Measurements from ENCODE around the gene KRT14. TPM values are rescaled to one million over a fixed set of nuclear protein-coding genes. Genes with fewer than 3 reads are reported as not detected.
"Not testable (repeated sequence)": the region's sequence is repeated elsewhere in the genome, so short reads cannot be mapped to it uniquely, and the experiment has no call there.

Gene KRT14
- total and polyA plus RNA-seq, 5 experiments from 2014 or later, result not detected

DNA sequence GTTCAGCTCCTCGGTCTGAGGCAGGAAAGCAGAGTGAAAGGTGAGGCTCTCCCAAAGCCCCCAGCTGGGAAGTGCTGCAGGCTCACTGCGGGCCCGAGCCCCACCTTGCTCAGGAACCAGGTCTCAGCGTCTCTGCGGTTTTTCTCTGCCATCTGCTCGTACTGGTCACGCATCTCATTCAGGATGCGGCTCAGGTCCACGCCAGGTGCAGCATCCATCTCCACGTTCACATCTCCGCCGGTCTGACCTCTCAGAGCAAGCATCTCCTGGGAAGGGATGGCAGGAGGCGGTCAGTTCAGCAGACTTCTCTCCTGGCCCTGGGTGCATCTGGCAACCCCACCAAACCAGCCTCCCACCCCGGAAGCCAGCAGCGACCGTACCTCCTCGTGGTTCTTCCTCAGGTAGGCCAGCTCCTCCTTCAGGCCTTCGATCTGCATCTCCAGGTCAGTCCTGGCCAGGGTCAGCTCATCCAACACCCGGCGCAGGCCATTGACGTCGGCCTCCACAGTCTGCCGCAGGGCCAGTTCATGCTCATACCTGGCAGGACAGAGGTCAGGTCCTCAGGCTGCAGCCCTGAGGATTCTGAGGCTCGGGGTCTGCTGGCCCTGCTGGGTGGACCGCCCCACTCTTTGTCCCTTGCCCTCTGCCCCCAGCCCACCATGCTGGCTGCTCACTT is 24.4 kb upstream of the KRT14 start:
- peaks cover 7 to 15% (median 8%) of the 10 kb centered on the region in 3 donors for H3K36me3 Mint-ChIP-seq
- no peak for ATAC-seq
- DNase-seq, result peak in 1 of 10 donors; percentile 44
- H3K4me3 Mint-ChIP-seq, result no peak overlapping the region
- H3K27me3 Mint-ChIP-seq, result peaks cover 5 to 42% (median 28%) of the 10 kb centered on the region in 5 donors
- H3K27ac Mint-ChIP-seq, result peak overlapping the region in 2 of 10 donors; percentile 29 to 38
- POLR2A ChIA-PET, result no interaction called here
- H3K4me1 Mint-ChIP-seq, result peaks cover 0 to 1% (median 0%) of the 10 kb centered on the region in 4 donors
- H3K9me3 Mint-ChIP-seq, result peaks cover 6 to 23% (median 17%) of the 10 kb centered on the region in 9 donors

DNA sequence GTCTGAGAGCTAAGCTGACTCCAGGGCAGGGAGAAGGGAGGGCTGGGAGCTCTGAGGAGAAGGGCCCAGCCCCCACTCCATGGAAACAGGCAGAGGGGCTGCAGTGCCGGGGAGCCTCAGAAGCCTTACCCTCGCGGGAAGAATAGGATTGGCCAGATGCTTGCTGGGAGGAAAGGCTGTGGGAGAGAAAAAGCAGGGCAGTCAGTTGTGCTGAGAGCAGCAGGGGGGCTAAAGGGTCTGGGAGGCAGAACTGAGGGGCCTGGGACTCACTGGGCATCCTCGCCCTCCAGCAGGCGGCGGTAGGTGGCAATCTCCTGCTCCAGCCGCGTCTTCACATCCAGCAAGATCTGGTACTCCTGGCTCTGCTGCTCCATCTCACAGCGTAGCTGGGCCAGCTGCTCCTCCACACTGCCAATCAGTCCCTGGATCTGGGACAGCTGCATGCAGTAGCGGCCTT is 23.4 kb upstream of the KRT14 start:
- H3K4me3 Mint-ChIP-seq, H3K27ac Mint-ChIP-seq, POLR2A ChIA-PET, ATAC-seq, H3K4me1 Mint-ChIP-seq: not testable (repeated sequence)
- peak in 1 of 10 donors; percentile 45 for DNase-seq
- Mint-ChIP-seq H3K36me3 (peaks cover 7 to 20% (median 10%) of the 10 kb centered on the region in 3 donors), H3K9me3 (peaks cover 7 to 32% (median 21%) of the 10 kb centered on the region in 9 donors), H3K27me3 (peaks cover 8 to 45% (median 32%) of the 10 kb centered on the region in 5 donors)

DNA sequence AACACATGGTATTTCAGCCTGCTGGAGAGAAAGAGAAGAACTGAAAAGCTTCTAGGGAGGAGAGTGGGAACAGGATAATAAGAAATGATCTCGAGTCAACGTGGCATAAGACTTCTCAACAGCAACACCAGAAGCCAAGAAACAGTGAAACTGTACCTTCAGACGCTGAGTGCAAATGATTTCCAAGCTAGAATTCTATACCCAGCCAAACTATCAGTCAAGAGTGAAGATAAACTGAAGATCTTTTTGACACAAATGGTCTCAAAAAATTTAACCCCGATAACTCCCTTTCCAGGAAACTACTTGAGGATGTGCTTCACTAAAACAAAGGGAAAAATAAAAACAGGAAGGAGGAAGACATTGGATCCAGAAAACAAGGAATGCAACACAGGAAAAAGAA is 20.2 kb upstream of the KRT14 start:
- H3K27me3 Mint-ChIP-seq, result peaks cover 15 to 58% (median 40%) of the 10 kb centered on the region in 5 donors
- POLR2A ChIA-PET, H3K4me1 Mint-ChIP-seq, DNase-seq, H3K4me3 Mint-ChIP-seq, ATAC-seq, H3K27ac Mint-ChIP-seq: not testable (repeated sequence)
- H3K36me3 Mint-ChIP-seq, result peaks cover 7 to 20% (median 10%) of the 10 kb centered on the region in 3 donors
- peaks cover 7 to 37% (median 23%) of the 10 kb centered on the region in 9 donors for H3K9me3 Mint-ChIP-seq

DNA sequence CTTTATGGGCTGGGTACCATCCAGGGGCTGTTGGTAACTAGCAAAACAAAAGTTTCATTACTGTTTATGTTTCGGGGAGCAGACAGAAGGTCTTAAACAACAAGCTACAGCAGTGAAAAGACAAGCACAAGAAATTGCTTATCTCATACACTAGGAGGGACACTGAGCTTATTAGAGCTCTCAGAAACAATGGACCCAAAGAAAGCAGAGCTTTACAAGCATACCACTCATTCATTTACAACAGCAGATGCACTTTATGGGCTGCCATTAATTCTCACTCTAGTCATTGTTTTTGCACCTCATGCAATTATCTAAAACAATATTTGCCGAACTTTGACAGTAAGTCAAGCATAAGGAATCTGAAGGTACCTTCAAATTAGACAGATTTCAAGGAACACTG is 15.8 kb upstream of the KRT14 start:
- H3K4me3 Mint-ChIP-seq, result no peak overlapping the region
- peaks cover 12 to 38% (median 32%) of the 10 kb centered on the region in 5 donors for H3K27me3 Mint-ChIP-seq
- POLR2A ChIA-PET, result no interaction called here
- DNase-seq, result no peak
- H3K27ac Mint-ChIP-seq, result no peak overlapping the region
- H3K4me1 Mint-ChIP-seq, result peaks cover 0 to 2% (median 0%) of the 10 kb centered on the region in 4 donors
- peaks cover 7 to 17% (median 10%) of the 10 kb centered on the region in 3 donors for H3K36me3 Mint-ChIP-seq
- ATAC-seq, result no peak
- peaks cover 6 to 27% (median 19%) of the 10 kb centered on the region in 9 donors for H3K9me3 Mint-ChIP-seq

DNA sequence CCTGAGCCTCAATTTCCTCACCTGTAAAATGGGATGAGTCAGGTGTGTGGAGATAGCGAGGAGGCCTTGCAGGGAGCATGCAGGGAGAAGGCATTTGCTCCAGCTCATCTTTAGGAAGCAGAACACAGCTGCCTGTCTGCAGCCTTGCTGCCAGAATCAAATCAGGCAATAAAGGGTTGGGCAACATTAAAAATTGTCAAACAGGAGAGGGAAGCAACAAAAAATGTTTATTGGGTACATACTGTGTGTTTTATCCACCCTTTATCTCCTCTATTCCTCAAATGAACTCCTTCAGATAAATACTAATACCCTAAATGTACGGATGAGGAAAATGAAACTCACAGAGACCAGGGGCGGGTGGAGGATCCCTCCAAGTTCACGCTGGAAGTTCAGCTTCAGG is 13.6 kb upstream of the KRT14 start:
- ATAC-seq (no peak), DNase-seq (no peak)
- Mint-ChIP-seq H3K27ac (no peak overlapping the region), H3K9me3 (peaks cover 0 to 7% (median 0%) of the 10 kb centered on the region in 9 donors), H3K4me1 (peaks cover 0 to 2% (median 0%) of the 10 kb centered on the region in 4 donors), H3K4me3 (no peak overlapping the region), H3K27me3 (peaks cover 11 to 28% (median 20%) of the 10 kb centered on the region in 5 donors), H3K36me3 (peaks cover 0 to 2% (median 0%) of the 10 kb centered on the region in 3 donors)
- POLR2A ChIA-PET, result no interaction called here

DNA sequence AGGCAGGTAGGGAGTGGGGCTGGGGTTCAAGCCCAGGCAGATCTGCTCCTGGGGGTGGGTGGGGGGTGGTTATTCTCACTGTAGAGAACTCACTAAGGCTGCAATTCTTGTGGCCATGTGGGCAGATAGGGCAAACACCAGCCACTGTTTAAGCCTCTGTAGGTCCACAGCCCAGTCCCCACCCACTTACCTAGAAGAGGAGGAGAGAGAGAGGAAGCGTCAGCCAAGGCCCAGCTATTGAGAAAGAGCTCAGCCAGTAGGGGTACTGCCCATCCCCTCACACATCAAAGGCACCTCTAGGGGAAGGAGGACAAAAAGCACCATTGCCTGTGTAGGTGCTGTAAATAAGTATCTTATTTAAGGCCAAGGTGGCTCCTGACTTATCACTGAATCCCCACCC is 13.0 kb upstream of the KRT14 start:
- H3K36me3 Mint-ChIP-seq, result no peaks in the 10 kb centered on the region
- H3K27me3 Mint-ChIP-seq, result peaks cover 12 to 35% (median 24%) of the 10 kb centered on the region in 5 donors
- POLR2A ChIA-PET, result no interaction called here
- peaks cover 0 to 2% (median 0%) of the 10 kb centered on the region in 4 donors for H3K4me1 Mint-ChIP-seq
- peaks cover 0 to under 1% (median 0%) of the 10 kb centered on the region in 9 donors for H3K9me3 Mint-ChIP-seq
- no peak overlapping the region for H3K4me3 Mint-ChIP-seq
- DNase-seq (no peak), ATAC-seq (no peak)
- H3K27ac Mint-ChIP-seq, result no peak overlapping the region

DNA sequence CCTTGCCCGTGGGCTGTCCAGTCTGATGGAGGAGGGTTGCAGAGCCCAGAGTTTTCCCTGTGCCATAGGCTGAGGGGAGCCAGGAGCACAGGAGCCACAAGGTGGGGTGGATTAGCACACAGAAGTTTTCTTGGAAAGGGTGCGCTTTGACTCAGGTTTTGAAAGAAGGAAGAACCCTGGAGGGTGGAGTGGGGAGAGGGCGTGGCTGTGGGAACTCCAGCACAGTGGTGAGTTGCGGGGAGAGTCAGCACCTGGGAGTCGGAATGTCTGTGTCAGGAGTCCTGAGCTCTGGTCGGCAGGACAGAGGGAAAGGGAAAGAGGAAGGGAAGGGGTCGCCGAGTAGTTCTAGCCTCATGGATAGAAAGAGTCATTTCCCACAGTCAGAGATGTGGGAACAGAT is 8.9 kb upstream of the KRT14 start:
- DNase-seq, result no peak
- H3K27ac Mint-ChIP-seq, result peak overlapping the region in 2 of 10 donors; percentile 27 to 62
- no peaks in the 10 kb centered on the region for H3K9me3 Mint-ChIP-seq
- H3K36me3 Mint-ChIP-seq, result no peaks in the 10 kb centered on the region
- no peak for ATAC-seq
- POLR2A ChIA-PET, result no interaction called here
- H3K4me1 Mint-ChIP-seq, result peaks cover 0 to 2% (median 0%) of the 10 kb centered on the region in 4 donors
- no peak overlapping the region for H3K4me3 Mint-ChIP-seq
- H3K27me3 Mint-ChIP-seq, result peaks cover 9 to 22% (median 15%) of the 10 kb centered on the region in 5 donors

DNA sequence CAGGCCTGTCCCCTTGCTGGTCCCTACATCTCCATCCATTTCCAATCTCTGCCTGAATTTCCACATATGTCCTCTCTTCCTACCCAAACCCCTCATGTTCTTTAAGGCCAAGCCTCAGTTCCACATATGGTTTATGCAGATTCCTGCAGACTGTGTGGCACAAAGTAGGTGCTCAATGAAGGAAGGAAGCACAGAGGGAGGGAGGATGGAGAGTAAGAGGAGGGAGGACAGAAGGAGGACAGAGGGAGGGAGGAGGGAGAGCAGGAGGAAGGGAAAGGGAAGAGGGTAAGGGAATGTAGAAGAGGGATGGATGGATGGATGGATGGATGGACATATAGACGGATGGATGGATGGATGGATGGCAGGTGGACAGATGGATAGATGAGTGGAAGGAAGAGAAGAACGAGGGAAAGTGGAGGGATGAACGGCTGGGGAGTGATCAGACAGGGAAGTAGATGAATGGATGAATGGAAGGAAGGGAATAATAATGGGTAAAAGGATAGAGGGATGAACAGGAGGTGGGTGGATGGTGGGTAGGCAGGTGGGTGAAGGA is 7.7 kb upstream of the KRT14 start:
- Mint-ChIP-seq H3K27me3 (peaks cover 12 to 26% (median 18%) of the 10 kb centered on the region in 5 donors), H3K9me3 (no peaks in the 10 kb centered on the region), H3K27ac (no peak overlapping the region), H3K36me3 (peaks cover 0 to 2% (median 0%) of the 10 kb centered on the region in 3 donors), H3K4me1 (peaks cover 0 to 2% (median 0%) of the 10 kb centered on the region in 4 donors), H3K4me3 (peak overlapping the region in 1 of 10 donors; percentile 35)
- POLR2A ChIA-PET, result no interaction called here
- ATAC-seq (no peak), DNase-seq (no peak)

DNA sequence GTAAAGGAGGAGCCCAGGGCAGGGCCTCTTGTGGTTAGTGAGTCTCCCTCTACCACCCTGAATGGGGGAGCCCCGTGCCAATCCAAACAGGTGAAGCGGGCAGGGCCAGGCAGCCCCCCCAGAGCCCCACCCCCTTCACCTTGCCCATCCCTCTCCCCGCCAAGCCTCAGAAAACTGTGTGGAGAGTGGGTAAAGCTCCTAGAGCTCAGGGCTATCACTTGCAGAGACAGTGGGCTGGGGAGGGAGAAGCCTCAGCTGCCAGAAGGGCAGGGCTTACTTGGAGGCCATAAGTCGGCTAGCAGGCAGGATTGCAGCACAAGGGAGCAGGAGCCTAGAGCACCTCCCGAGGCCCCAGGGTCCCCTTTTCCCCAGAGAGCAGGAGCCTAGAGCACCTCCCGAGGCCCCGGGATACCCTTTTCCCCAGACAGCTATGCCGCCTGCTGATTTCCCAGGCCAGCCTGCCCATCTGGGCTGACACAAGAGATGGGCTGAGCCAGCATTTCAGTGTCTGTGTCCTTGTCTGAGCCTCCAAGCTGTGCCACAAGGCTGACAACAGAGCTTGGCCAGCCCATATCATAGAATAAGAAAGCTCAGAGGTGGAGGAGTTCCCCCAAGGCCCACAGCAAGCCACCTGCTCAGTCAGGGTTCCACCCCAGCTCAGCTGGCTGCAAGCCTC is 6.7 kb upstream of the KRT14 start:
- H3K36me3 Mint-ChIP-seq, result peaks cover 0 to 2% (median 0%) of the 10 kb centered on the region in 3 donors
- peaks cover 0 to 2% (median 0%) of the 10 kb centered on the region in 4 donors for H3K4me1 Mint-ChIP-seq
- POLR2A ChIA-PET, result no interaction called here
- no peak for DNase-seq
- H3K4me3 Mint-ChIP-seq, result no peak overlapping the region
- H3K27me3 Mint-ChIP-seq, result peaks cover 12 to 32% (median 19%) of the 10 kb centered on the region in 5 donors
- H3K9me3 Mint-ChIP-seq, result no peaks in the 10 kb centered on the region
- no peak for ATAC-seq
- H3K27ac Mint-ChIP-seq, result no peak overlapping the region

DNA sequence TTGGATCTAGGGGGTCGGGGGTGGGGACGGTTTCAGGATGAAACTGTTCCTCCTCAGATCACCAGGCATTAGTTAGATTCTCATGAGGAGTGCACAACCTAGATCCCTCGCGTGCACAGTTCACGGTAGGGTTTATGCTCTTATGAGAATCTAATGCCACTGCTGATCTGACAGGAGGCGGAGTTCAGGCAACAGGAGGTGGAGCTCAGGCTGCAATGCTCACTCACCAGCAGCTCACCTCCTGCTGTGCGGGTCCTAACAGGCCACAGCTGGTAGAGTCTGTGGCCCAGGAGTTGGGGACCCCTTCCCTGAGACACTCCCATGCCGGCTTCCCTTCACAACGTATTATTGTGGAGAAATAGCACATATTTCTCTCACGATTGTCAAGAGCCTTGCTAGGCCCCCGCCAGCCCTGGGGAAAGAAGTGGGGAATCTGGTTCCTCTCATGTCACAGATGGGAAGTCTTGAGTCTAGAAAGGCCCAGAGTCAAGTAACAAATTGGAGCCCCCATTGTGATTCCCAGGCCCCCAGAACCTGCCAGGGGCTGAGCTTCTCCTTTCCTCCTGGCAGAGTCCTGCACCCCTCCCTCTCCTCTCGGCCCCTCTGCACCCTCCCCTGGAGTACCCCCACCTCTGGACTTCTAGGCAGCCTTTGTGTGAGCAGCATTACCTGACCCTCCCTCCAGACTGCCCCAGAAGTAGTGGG is 6.1 kb upstream of the KRT14 start:
- H3K9me3 Mint-ChIP-seq, result no peaks in the 10 kb centered on the region
- peaks cover 0 to 2% (median 0%) of the 10 kb centered on the region in 3 donors for H3K36me3 Mint-ChIP-seq
- no peak overlapping the region for H3K4me3 Mint-ChIP-seq
- no peak overlapping the region for H3K27ac Mint-ChIP-seq
- POLR2A ChIA-PET, result no interaction called here
- H3K27me3 Mint-ChIP-seq, result peaks cover 12 to 32% (median 19%) of the 10 kb centered on the region in 5 donors
- no peak for DNase-seq
- peaks cover 0 to under 1% (median 0%) of the 10 kb centered on the region in 4 donors for H3K4me1 Mint-ChIP-seq
- no peak for ATAC-seq

DNA sequence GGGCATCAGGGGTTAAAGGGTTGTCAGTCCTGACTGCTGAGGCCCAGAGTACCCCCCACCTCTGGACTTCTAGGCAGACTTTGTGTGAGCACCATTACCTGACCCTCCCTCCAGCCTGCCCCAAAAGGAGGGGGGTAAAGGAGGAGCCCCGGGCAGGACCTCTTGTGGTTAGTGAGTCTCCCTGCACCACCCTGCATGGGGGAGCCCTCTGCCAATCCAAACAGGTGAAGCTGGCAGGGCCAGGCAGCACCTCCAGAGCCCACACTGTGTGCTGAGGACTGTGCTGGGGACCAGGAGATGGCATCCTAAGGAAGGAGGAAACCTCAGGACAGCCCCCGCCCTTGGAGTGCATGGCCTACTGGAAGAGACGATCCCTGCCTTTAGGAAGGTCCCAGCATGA is 2.6 kb upstream of the KRT14 start:
- DNase-seq, result no peak
- H3K36me3 Mint-ChIP-seq, result peaks cover 0 to 2% (median 0%) of the 10 kb centered on the region in 3 donors
- H3K27ac Mint-ChIP-seq, result peak overlapping the region in 2 of 10 donors; percentile 2 to 86
- peaks cover 3 to 34% (median 9%) of the 10 kb centered on the region in 5 donors for H3K27me3 Mint-ChIP-seq
- POLR2A ChIA-PET, result no interaction called here
- H3K9me3 Mint-ChIP-seq, result no peaks in the 10 kb centered on the region
- H3K4me1 Mint-ChIP-seq, result no peaks in the 10 kb centered on the region
- no peak overlapping the region for H3K4me3 Mint-ChIP-seq
- ATAC-seq, result no peak

DNA sequence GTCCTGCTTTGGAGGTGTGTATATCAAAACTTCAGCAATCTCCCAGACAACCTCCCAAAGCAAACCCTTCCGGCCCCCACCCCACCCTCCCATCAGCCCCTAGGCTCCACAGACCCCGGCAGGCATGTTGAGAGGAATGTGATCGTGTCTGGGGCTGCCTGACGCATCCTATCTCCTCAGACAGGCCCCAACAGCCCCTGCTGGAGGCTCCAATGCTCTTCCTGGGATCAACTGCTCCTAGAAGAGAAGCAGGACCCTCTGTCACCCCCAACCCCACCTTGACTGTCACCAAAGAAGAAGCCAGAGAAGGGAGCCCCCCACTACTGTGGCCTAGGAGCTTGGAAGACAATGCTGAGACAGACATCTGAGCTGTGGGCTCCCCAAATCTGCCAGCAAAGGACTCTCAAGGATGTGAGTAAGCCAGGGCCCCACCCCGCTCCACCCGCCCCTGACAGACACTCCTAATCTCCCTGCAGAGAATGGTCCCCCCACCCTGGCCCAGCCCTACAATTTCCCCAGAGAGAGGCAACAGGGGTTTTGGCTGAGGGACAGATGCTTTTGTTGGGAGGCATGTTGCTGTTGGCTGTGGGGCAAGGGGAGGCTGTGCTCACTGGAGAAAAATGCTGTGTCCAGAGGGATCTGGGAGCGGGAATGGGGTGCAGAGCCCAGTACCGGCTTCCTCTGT is 1.6 kb upstream of the KRT14 start:
- no peaks in the 10 kb centered on the region for H3K4me1 Mint-ChIP-seq
- POLR2A ChIA-PET, result no interaction called here

More for the DNA sequence above, 1.6 kb upstream of the KRT14 start:
- ATAC-seq (no peak), DNase-seq (no peak)
- no peak overlapping the region for H3K4me3 Mint-ChIP-seq
- H3K27me3 Mint-ChIP-seq, result peaks cover 7 to 36% (median 13%) of the 10 kb centered on the region in 5 donors
- no peaks in the 10 kb centered on the region for H3K9me3 Mint-ChIP-seq
- peaks cover 0 to 2% (median 0%) of the 10 kb centered on the region in 3 donors for H3K36me3 Mint-ChIP-seq
- H3K27ac Mint-ChIP-seq, result no peak overlapping the region

All from naive thymus-derived CD8-positive, alpha-beta T cell (primary cell).